ENCODE data around the gene ZC3H4.

Gene ZC3H4

DNA sequence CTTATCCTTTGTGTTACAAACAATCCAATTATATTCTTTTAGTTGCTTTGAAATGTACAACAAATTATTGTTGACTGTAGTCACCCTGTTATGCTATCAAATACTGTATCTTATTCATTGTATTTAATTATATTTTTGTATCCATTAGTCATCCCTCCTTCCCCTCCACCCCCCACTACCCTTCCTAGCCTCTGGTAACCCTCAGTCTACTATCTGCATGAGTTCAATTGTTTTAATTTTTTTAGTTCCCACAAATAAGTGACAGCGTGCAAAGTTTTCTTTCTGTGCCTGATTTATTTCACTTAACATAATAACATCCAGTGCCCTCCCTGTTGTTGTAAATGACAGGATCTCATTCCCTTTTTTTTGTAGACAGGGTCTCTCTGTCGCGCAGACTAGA, 21.6 kb upstream of the ZC3H4 start:
- in situ Hi-C loops (cut with HindIII; ENCODE audit: low sequenced_read_pairs) = no loop called here

DNA sequence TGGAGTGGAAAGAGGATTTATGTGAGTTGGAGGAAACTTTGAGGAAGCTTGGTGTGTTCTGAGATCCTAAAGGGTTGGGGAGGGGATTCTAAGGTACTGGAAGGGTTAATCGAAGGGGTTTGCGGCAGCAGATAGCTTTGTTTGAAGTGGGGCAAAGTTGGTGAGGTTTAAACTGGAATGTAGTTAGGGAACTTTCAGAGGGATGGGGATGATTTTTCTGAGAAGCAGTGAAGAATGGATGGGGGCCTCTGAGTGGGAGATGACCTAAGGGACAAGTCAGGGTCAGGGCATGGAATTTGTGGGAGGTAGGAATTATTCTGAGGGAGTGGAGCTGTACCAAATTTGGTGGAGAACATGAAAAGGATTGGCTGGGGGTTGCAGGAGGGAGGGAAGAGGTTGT, 21.0 kb upstream of the ZC3H4 start:
- in situ Hi-C loops (cut with HindIII; ENCODE audit: low sequenced_read_pairs) = no loop called here

DNA sequence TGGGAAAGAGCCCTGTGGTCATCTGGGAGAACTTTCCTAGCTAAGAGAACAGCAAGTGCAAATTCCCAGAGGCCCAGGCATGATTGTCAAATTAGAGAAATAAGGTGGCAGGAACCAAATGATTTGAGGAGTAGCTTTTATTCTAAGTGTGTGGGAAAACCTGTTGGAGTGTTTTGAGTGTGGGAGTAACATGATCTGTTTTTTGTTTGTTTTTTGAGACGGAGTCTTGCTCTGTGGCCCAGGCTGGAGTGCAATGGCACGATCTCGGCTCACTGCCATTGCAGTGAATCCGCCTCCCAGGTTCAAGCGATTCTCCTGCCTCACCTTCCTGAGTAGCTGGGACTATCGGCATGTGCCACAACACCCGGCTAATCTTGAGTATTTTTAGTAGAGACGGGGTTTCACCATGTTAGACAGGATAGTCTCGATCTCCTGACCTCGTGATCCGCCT, 19.5 kb upstream of the ZC3H4 start:
- in situ Hi-C loops (cut with HindIII; ENCODE audit: low sequenced_read_pairs) = no loop called here

DNA sequence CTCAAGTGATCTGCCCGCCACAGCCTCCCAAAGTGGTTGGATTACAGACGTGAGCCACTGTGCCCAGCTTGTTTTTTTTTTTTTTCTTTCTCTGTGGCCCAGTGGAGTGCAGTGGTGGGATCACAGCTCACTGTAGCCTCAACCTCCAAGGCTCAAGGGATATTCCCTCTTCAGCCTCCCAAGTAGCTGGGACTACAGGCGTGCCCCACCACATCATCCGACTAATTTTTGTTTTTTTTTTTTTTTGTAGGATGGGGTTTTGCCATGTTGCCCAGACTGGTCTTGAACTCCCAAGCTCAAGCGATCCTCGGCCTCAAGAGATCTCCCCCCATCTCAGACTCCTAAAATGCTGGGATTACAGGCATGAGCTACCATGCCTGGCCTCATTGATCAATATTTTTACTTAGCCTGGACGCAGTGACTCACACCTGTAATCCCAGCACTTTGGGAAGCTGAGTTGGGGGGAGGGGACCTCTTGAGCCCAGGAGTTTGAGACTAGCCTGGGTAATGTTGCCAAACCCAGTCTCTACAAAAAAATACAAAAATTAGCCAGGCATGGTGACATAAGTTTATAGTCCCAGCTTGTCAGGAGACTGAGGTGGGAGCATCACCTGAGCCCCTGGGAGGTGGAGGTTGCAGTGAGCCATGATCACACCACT, 18.7 kb upstream of the ZC3H4 start:
- in situ Hi-C loops (cut with HindIII; ENCODE audit: low sequenced_read_pairs) = no loop called here

DNA sequence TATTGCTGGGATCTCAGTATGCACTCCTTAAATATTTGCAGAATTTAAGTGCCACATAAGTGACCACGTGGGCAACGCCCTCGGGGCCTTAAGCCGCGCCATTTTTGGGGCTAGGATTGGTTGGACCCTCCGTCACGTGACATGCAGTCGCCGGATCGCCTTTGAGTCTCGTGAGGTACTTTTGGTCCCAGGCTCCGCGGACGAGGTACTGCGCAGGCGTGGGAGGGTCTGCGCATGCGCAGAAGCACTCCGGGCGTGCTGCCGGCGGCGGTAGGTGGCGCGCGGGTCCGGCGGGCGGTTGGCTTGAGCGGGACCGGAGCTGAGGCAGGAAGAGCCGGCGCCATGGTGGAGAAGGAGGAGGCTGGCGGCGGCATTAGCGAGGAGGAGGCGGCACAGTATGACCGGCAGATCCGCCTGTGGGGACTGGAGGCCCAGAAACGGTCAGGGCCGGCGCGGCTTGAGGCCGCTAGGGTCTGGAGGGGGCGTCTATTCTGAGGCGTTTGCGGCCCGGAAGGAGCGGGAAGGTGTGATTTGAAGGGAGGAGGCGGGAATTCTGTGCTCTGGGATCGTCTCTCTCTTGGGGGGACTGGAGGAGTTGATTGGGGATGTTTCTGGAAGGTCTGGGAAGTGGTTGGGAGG, 17.1 kb upstream of the ZC3H4 start, which contains the start of gene SAE1:
TSS of gene SAE1 (plus strand) at position 247 of the 639 bp plus-strand sequence. CDS start at position 343, 96 bp downstream.
- in situ Hi-C loops (cut with HindIII; ENCODE audit: low sequenced_read_pairs) = no loop called here

DNA sequence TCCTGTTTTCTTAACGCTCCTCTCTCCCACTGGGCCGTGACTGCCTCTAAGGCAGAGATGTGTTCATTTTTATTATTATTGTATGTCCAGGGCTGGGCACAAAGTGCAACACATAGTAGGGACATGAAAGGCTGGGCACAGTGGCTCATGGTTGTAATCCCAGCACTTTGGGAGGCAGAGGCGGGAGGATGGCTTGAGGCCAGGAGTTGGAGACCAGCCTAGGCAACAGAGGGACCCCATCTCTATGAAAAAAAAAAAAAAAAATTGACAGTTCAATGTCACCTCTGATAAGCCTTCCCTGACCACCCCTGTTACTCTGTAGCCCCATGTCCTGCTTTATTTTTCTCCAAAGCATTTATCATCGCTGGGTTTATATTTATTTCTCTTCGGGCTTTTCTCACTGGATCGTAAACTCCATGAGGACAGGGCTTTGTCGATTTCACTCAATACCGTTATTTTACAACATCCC, 16.6 kb upstream of the ZC3H4 start:
- in situ Hi-C loops (cut with HindIII; ENCODE audit: low sequenced_read_pairs) = no loop called here

DNA sequence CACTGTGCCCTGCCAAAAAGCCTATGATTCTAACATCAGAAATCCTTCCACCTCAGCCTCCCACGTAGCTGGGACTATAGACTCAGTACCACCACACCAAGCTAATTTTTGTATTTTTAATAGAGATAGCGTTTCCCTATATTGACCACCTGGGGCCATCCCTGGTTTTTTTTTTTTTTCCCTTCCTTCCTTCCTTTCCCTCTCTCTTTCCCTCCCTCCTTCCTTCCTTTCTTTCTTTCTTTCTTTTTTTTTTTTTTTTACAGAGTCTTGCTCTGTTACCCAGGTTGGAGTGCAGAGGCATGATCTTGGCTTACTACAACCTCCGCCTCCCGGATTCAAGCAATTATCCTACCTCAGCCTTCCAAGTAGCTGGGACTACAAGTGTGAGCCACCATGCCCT, 16.0 kb upstream of the ZC3H4 start:
- in situ Hi-C loops (cut with HindIII; ENCODE audit: low sequenced_read_pairs) = no loop called here

DNA sequence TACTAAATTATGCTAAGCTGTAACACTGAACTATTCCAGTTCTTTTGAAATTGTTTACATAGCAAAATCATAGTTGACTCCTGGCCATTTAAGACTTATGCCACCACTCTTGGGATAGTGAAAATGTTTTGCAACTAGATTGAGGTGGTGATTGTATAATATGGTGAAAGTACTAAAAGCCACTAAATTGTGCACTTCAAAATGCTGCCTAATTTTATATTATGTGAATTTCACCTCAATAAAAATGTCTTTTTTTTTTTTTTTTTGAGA, 12.0 kb upstream of the ZC3H4 start:
- in situ Hi-C loops (cut with HindIII; ENCODE audit: low sequenced_read_pairs) = no loop called here

DNA sequence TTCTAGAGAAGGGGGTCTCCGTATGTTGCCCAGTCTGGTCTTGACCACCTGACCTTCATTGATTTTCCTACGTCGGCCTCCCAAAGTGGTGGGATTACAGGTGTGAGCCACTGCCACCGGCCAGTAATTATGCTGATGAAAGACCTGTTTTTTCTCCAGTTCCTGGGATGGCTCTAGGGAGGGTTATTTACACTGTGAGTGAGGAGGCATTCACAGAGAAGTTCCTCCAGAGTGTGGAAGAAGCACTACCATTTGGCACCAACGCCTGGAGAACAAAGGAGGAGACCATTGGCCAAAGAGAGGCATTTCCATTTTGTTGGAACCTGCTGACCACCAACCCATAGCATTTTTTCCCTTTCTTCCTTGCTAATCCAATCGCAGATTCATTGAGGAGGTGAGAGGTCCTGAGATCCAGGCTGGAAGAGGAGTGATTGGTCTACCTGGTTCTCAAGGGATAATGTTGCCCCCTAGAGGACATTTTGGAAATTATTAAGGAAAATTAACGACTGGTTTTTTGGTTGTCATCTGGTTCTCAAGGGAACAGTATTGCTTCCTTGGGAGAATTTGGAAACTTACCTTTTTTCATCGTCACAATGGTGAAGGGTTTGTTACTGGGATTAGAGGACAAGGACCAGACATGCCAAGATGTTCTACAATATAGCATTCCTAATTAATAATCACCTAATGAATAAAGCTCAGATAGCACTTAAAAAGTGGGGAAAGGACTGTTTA, 11.5 kb upstream of the ZC3H4 start:
- in situ Hi-C loops (cut with HindIII; ENCODE audit: low sequenced_read_pairs) = no loop called here

DNA sequence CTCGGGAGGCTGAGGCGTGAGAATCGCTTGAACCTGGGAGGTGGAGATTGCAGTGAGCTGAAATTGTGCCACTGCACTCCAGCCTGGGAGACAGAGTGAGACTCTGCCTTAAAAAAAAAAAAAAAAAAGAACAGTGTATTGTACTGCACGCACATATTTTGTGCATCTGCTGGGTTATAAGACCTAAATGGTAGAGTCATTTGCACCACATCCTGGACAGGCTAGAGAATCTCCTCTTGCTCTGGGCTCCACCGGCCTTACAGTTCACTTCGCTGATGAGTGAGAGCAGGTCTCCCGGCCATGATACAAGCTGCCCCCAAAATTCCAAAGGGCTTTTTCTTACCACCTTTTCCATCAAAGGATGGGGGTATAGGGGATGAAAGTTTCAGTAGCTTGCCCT, 9.8 kb upstream of the ZC3H4 start:
- in situ Hi-C loops (cut with HindIII; ENCODE audit: low sequenced_read_pairs) = no loop called here

DNA sequence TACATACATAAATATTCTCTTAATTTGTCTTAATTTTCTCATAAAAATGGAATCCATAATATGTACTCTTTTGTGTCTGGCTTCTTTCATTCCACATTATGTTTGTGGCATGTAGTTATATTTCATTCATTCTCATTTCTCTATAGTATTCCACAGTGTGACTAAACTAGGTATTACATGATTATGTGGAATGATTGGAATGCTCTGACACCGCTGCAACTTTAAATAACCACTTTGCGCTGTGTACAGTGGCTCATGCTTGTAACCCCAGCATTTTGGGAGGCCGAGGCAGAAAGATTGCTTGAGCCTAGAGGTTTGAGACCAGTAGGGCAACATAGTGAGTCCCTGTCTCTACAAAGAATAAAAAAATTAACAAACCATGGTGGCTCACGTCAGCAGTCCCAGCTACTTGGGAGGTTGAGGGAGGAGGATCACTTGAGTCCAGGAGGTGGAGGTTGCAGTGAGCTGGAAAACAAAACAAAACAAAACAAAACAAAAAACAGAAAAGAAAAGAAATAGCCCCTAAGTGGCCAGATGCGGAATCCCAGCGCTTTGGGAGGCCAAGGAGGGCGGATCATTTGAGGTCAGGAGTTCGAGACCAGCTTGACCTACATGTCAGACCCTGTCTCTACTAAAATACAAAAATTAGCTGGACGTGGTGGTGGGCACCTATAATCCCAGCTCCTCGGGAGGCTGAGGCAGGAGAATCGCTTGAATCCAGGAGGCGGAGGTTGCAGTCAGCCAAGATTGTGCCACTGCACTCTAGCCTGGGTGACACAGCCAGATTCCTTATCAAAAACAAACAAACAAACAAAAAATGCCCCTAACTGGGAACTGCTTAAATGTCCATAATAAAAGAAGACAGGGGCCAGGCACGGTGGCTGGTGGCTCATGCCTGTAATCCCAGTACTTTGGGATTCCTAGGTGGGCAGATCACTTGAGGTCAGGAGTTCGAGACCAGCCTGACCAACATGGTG, 9.1 kb upstream of the ZC3H4 start:
- in situ Hi-C loops (cut with HindIII; ENCODE audit: low sequenced_read_pairs) = no loop called here

DNA sequence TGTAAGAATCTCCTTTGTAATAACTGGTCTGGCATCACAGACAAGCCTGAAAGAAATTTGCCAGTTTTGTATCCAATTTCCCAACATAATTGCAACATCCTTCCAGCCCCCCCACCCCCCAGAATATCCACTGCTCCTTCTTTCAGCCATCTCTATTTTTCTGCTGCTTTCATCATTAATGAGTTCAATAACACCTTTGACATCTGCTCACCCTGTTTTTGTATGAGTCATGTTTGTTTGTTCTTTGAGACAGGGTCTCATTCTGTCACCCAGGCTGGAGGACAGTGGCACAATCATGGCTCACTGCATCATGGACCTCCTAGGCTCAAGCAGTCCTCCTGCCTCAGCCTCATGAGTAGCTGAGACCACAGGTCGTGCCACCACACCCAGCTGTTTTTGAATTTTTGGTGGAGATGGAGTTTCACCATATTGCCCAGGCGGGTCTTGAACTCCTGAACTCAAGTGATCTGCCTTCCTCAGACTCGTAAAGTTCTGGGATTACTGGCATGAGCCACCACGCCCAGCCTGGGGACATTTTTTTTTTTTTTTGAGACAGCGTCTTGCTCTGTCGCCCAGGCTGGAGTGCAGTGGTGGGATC, 7.0 kb upstream of the ZC3H4 start:
- in situ Hi-C loops (cut with HindIII; ENCODE audit: low sequenced_read_pairs) = no loop called here

DNA sequence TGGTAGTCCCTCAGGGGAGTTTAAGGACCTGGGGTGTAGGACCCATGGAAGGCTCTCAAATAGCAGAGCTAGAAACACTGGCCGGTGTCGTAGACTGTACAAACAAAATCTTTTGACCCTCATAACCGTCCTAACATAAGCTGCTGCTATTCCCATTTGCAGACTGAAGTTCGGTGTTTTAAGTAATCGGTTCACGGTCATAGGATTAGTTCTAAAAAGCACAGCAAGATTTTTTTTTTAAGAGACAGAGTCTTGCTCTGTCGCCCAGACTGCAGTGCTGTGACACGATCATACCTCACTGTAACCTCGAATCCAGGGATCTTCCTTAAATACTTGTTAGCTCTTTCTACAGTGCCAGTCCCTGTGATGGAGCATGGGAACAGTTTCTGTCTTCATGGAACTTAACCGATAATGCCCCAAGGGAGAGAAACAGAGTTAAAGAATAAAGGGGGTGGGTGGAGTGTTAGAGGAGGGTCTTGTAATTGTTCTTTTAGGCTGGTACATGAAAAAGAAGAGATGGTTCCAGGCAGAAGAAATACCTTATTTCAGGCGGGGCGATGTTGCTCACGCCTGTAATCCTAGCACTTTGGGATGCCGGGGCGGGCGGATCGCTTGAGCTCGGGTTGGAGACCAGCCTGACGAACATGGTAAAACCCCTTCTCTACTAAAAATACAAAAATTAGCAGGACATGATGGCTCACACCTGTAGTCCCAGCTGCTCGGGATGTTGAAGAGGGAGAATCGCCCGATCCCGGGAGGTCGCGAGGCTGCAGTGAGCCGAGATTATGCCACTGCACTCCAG, 475 bp upstream of the ZC3H4 start:
- in situ Hi-C loops (cut with HindIII; ENCODE audit: low sequenced_read_pairs) = no loop called here

DNA sequence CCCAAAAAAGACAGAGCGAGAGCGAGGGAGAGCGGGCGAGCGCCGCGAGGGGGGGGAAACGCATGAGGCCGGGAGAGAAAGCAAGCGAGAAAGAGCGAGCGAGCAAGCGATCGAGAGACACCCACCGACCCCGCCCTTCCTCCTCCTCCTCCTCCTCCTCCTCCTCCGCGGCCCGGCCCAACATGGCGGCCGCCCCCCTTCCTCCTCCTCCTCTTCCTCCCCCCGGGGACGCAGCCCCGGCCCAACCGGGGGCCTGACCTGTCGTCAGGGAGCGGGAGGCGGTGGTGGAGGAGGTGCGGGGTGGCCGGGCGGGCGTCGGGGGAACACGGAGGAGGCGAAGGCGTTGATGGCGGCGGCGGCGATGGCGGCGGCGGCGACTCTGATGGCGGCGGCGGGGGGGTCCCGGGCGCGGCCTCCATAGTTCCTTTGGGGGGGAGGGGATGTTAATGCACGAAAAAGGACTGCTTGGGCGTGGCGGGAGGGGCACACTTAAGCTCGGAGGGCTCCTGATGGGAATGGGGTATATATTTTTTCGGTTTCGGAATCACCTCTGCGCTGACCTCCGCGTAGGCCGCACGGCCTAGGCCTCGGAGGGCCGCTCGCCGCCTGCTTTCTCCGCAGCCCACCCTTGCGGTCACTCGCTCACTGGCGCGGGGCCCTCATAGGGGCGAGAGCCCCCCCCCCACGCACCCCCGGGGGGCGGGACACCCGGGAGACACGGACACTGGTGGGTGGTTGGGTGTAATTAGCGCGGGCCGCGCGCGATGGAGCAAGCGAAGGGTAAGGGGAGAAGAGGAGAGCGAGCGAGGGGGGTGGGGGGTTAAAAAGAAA, 1.2 kb downstream of the ZC3H4 start:
- in situ Hi-C loops (cut with HindIII; ENCODE audit: low sequenced_read_pairs) = no loop called here

DNA sequence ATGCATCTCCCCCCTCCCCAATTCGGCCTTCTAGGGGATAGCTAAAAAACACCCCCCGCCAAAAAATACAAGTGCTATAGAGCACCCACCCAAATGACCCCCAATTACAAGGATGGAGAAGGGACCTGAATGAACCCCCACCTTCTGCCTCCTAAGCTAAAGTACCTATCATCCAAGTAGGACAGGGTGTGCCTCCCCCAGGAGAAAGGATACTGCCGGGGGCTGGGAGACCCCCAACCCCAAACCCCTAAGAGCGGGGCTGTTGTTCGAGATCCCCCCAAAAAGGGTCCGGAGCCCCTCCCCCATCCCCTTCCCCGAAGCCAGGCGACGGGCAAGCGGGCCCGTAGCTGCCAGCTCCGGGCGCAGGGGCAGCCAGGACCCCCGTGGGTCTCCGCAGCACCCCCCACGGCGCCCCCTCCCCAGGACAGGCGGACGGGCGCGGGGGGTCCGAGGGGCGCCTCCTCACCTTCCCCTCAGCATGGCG, 1.9 kb downstream of the ZC3H4 start:
- in situ Hi-C loops (cut with HindIII; ENCODE audit: low sequenced_read_pairs) = no loop called here

DNA sequence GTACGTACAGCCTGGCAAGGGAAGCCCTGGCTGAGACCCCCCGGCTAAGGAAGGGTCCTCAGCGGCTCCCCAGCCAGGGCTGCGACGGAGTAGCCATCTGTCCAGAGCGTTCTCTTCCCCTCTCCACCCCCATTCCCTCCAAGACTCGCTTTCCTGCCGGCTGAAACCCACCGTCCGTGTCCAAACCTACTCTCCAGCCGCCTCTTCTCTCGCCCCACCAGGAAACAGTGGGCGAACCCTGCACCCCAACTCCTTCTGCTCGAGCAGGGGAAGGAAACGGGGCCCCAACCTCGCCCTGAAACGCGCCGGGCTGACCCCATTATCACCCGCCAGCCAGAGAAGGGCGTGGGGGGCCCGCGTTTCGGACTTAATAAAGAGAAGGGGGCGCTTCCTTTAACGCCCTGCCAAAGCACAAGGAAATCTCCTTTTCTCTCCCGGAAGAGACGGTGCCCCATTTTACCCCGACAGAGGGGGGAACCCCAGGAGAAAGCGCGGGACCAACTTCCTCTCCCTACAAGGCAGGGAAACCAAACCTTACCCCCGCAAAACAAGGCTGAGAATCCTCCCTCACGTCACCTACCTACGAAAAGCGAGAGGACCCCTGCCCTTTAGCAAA, 2.5 kb downstream of the ZC3H4 start:
- in situ Hi-C loops (cut with HindIII; ENCODE audit: low sequenced_read_pairs) = no loop called here

DNA sequence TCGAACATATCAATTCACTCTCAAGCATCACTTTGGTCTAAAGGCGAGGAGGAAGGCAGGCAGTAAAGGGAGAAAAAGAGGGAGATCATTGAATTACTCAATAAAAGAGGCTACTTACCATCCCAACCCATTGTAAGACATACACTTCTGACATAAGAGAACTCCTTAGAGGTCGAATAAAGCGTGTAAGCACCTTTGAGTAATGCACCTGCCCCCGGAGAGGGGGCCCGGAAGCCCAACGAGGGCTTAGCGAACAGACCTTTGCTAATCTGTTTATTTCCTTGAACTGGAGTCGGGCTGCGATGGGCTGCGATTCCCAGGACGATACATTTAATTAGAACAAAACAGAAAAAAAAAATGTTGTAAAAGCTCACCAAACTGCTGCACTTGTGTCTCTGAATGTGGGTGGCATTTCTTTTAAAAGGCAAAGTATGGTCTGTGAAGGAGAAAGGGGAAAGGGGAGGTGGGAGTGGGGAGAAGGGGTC, 3.0 kb downstream of the ZC3H4 start:
- in situ Hi-C loops (cut with HindIII; ENCODE audit: low sequenced_read_pairs) = no loop called here
